OCI-LY1 (cell line): ENCODE results near the gene CSTB.
A peak's percentile ranks its signal among the peaks of the same experiment; 100 is the strongest.

Experiments used
- H2AFZ ChIP-seq: fragments of 200-600 bp; sonication (generic), shearing (Covaris generic); 2 replicates; pipeline ENCODE4 v1.6.0; 2014; ENCODE audit warnings: antibody characterized with exemption, mild to moderate bottlenecking, low read length
- H3F3A ChIP-seq: fragments of 200-600 bp; sonication (generic), shearing (Covaris generic); 2 replicates; pipeline ENCODE4 v1.6.0; 2014; ENCODE audit warnings: mild to moderate bottlenecking, antibody characterized with exemption, low read length, moderate library complexity; ENCODE audit not compliant: insufficient read depth
- H3K27ac ChIP-seq: fragments of 200-600 bp; sonication (generic); 2 replicates; pipeline ENCODE4 v1.5.1; 2014; ENCODE audit warnings: low read length, mixed run types, mild to moderate bottlenecking, low read depth; ENCODE audit not compliant: poor library complexity, severe bottlenecking
- H3K27me3 ChIP-seq: fragments of 200-600 bp; sonication (generic); 2 replicates; pipeline ENCODE4 v1.6.0; 2014; ENCODE audit warnings: antibody characterized with exemption, mild to moderate bottlenecking, low read length, moderate library complexity; ENCODE audit not compliant: insufficient read depth
- H3K36me3 ChIP-seq: fragments of 200-600 bp; sonication (generic); 2 replicates; pipeline ENCODE4 v1.6.1; 2014; ENCODE audit warnings: mild to moderate bottlenecking, antibody characterized with exemption, low read length, moderate library complexity, mixed read lengths; ENCODE audit not compliant: insufficient read depth
- H3K4me1 ChIP-seq: fragments of 200-600 bp; sonication (generic); 2 replicates; pipeline ENCODE4 v1.5.1; 2014; ENCODE audit warnings: mild to moderate bottlenecking, low read length, moderate library complexity; ENCODE audit not compliant: insufficient read depth, severe bottlenecking
- H3K4me2 ChIP-seq: fragments of 200-600 bp; sonication (generic), shearing (Covaris generic); 2 replicates; pipeline ENCODE4 v1.6.1; 2014; ENCODE audit warnings: low read length
- H3K4me3 ChIP-seq: fragments of 200-600 bp; sonication (generic); 2 replicates; pipeline ENCODE4 v1.5.1; 2014; ENCODE audit warnings: low read length, low read depth, mild to moderate bottlenecking, mixed read lengths; ENCODE audit not compliant: poor library complexity, severe bottlenecking
- H3K79me2 ChIP-seq: fragments of 200-600 bp; shearing (Covaris generic); 2 replicates; pipeline ENCODE4 v1.6.1; 2016; ENCODE audit warnings: mixed run types, low read length, mixed read lengths; ENCODE audit not compliant: insufficient read depth
- H3K9ac ChIP-seq: fragments of 200-600 bp; sonication (generic), shearing (Covaris generic); 2 replicates; pipeline ENCODE4 v1.6.1; 2014; ENCODE audit warnings: mild to moderate bottlenecking, low read length, mixed read lengths
- H3K9me2 ChIP-seq: fragments of 200-600 bp; sonication (generic), shearing (Covaris generic); 2 replicates; pipeline ENCODE4 v1.6.1; 2014; ENCODE audit warnings: low read depth, mild to moderate bottlenecking, low read length, mixed read lengths
- H3K9me3 ChIP-seq: fragments of 200-600 bp; shearing (Covaris generic); 2 replicates; pipeline ENCODE4 v1.6.1; 2014; ENCODE audit warnings: low read length, mixed read lengths
- H4K20me1 ChIP-seq: fragments of 200-600 bp; sonication (generic), shearing (Covaris generic); 2 replicates; pipeline ENCODE4 v1.6.0; 2016; ENCODE audit warnings: mild to moderate bottlenecking, low read length; ENCODE audit not compliant: insufficient read depth
- CTCF ChIP-seq: fragments of 200-600 bp; sonication (generic), shearing (Covaris generic); IDR thresholded peaks from 2 replicates; pipeline ENCODE4 v1.5.1; 2017; ENCODE audit warnings: mild to moderate bottlenecking, antibody characterized with exemption, low read length, moderate library complexity, mixed read lengths
- EZH2 ChIP-seq: fragments of 200-600 bp; sonication (generic), shearing (Covaris generic); IDR thresholded peaks from 2 replicates; pipeline ENCODE4 v1.8.0; 2017; ENCODE audit warnings: borderline replicate concordance, mixed run types, mild to moderate bottlenecking, antibody characterized with exemption, low read length, moderate library complexity, mixed read lengths

The CSTB gene

GRCh38 chr21:43805275-43805800, 29.2 kb upstream of the CSTB start:
- no peak overlapping the region for H2AFZ ChIP-seq
- no peaks in the 10 kb centered on the region for H3K9me3 ChIP-seq
- peaks cover 67% of the 10 kb centered on the region for H3K4me1 ChIP-seq
- H3K27ac ChIP-seq, result peak overlapping the region; percentile 99
- H3K27me3 ChIP-seq, result no peaks in the 10 kb centered on the region
- H4K20me1 ChIP-seq, result no peaks in the 10 kb centered on the region
- peaks cover 55% of the 10 kb centered on the region for H3K36me3 ChIP-seq
- no peaks in the 10 kb centered on the region for H3F3A ChIP-seq
- no peak for TF ChIP-seq EZH2
- no peak for TF ChIP-seq CTCF
- peak overlapping the region; percentile 89 for H3K9ac ChIP-seq
- peak overlapping the region; percentile 88 for H3K4me2 ChIP-seq
- H3K79me2 ChIP-seq, result no peaks in the 10 kb centered on the region
- H3K4me3 ChIP-seq, result peak overlapping the region; percentile 66
- H3K9me2 ChIP-seq, result no peaks in the 10 kb centered on the region

- H3K4me2 ChIP-seq, result no peak overlapping the region
- H3K27ac ChIP-seq, result peak overlapping the region; percentile 99
- H3K9me2 ChIP-seq, result no peaks in the 10 kb centered on the region
- no peaks in the 10 kb centered on the region for H4K20me1 ChIP-seq
- H2AFZ ChIP-seq, result no peak overlapping the region
- no peaks in the 10 kb centered on the region for H3K79me2 ChIP-seq
- H3K27me3 ChIP-seq, result no peaks in the 10 kb centered on the region
- H3K9me3 ChIP-seq, result no peaks in the 10 kb centered on the region
- H3F3A ChIP-seq, result 0 out of 2 replicates have a peak, but pooled peaks cover 3% of the 10 kb centered on the region
- H3K4me1 ChIP-seq, result peaks cover 51% of the 10 kb centered on the region
- H3K4me3 ChIP-seq, result no peak overlapping the region
- peaks cover 71% of the 10 kb centered on the region for H3K36me3 ChIP-seq
- H3K9ac ChIP-seq, result no peak overlapping the region
- TF ChIP-seq EZH2 (no peak), CTCF (no peak)
Observed at GRCh38 chr21:43803558-43804300, 27.6 kb upstream of the CSTB start.

DNA sequence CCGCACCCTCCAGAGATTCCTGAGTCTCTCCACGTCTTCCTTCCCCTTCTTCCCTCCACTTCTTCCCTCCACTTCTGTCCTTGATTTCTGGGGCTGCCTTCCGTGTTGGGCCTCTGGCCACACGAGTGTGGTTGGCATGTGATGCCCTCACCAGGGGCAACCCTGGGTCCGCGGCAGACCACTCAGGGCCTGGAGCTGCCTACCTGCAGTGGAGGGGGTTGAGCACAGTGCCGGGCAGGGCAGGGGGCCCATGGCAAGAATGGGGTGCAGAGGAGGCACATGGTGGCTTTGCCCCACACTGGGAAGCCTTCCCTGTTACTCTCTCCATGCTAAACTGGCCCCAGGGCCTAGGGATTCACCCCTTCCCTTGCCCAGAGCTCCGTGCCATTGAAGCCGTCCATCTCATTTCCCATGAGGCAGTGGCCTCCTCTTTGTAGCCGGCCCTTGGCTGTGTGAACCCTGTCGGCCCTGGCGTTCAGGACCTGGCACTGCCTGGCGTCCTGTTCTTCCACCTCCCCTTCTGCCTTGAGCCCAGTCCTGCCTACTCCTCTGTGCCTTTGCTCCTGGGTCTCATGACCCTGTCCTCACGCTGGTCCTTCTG, 26.7 kb upstream of the CSTB start:
- H3K27me3 ChIP-seq, result no peaks in the 10 kb centered on the region
- peaks cover 80% of the 10 kb centered on the region for H3K36me3 ChIP-seq
- no peaks in the 10 kb centered on the region for H3K9me2 ChIP-seq
- no peaks in the 10 kb centered on the region for H3K79me2 ChIP-seq
- no peak overlapping the region for H3K4me3 ChIP-seq
- H3K4me1 ChIP-seq, result peaks cover 42% of the 10 kb centered on the region
- no peaks in the 10 kb centered on the region for H3K9me3 ChIP-seq
- H3K9ac ChIP-seq, result no peak overlapping the region
- no peak overlapping the region for H3K4me2 ChIP-seq
- no peak for TF ChIP-seq CTCF
- TF ChIP-seq EZH2, result no peak
- H4K20me1 ChIP-seq, result no peaks in the 10 kb centered on the region
- H3F3A ChIP-seq, result 0 out of 2 replicates have a peak, but pooled peaks cover 3% of the 10 kb centered on the region
- H3K27ac ChIP-seq, result no peak overlapping the region
- H2AFZ ChIP-seq, result no peak overlapping the region
